H1 (cell line): ENCODE measurements around the gene MRPL34. TPM values are rescaled to one million over a fixed set of nuclear protein-coding genes. Genes with fewer than 3 reads are reported as not detected.

Source experiments
- CTCF ChIA-PET: fragments of 300-600 bp; sonication (Branson Sonifier 250); formaldehyde crosslinking; loops from one replicate; lab custom pipeline; 2021; ENCODE audit not compliant: partially characterized antibody; lab: Charles Lee
- POLR2A ChIA-PET: fragments of 300-600 bp; sonication (Branson Sonifier 250); formaldehyde crosslinking; loops from one replicate; lab custom pipeline; 2021; ENCODE audit warnings: inconsistent platforms; ENCODE audit not compliant: partially characterized antibody; lab: Charles Lee
- DNase-seq, 2 experiments: peaks; one replicate each; pipeline versions ENCODE4 v3.0.0 to v3.0.0-alpha.2; 2010 to 2022; ENCODE audit warnings: low spot score in 2 of 2, low read depth in 1 of 2, mixed read lengths in 1 of 2
- FAIRE-seq: peaks from 2 replicates; lab custom pipeline; 2011; peaks lifted over from hg19 to GRCh38; lab: Jason Lieb, UNC
- H2AFZ ChIP-seq: 2 replicates; pipeline ENCODE4 v1.8.1; 2012; ENCODE audit warnings: low read length, inconsistent platforms
- H2AK5ac ChIP-seq: 2 replicates; pipeline ENCODE4 v1.6.1; 2013; ENCODE audit warnings: low read depth, low read length
- H2BK120ac ChIP-seq: replicated peaks from 2 replicates; pipeline ENCODE3; 2013; ENCODE audit warnings: low read depth, low read length, inconsistent platforms
- H2BK12ac ChIP-seq: 2 replicates; pipeline ENCODE4 v1.6.1; 2013; ENCODE audit warnings: low read depth, low read length
- H2BK15ac ChIP-seq: 2 replicates; pipeline ENCODE4 v1.6.1; 2013; ENCODE audit warnings: low read length
- H2BK20ac ChIP-seq: 2 replicates; pipeline ENCODE4 v1.6.1; 2013; ENCODE audit warnings: low read length
- H2BK5ac ChIP-seq: 2 replicates; pipeline ENCODE4 v1.6.1; 2013; ENCODE audit warnings: low read depth, low read length
- H3K14ac ChIP-seq: 2 replicates; pipeline ENCODE4 v1.6.1; 2013; ENCODE audit warnings: inconsistent platforms; ENCODE audit not compliant: insufficient read length
- H3K18ac ChIP-seq: 2 replicates; pipeline ENCODE4 v1.6.1; 2013; ENCODE audit warnings: low read length; ENCODE audit errors: extremely low read depth
- H3K23ac ChIP-seq: 2 replicates; pipeline ENCODE4 v1.6.1; 2013; ENCODE audit warnings: inconsistent platforms; ENCODE audit not compliant: insufficient read length
- H3K23me2 ChIP-seq: 2 replicates; pipeline ENCODE4 v1.6.1; 2013; ENCODE audit warnings: low read depth, low read length
- H3K27ac ChIP-seq: 2 replicates; pipeline ENCODE4 v1.6.1; 2011; ENCODE audit warnings: low read depth, low read length, inconsistent platforms
- H3K27me3 ChIP-seq, 4 experiments: replicated peaks in 1 of 4; 1 replicate in 1 of 4; 2 replicates in 3 of 4; pipeline versions ENCODE4 v1.6.1 to v1.8.1; 2011 to 2013; ENCODE audit warnings: low read length in 3 of 4, mild to moderate bottlenecking in 3 of 4, inconsistent platforms in 2 of 4, mixed read lengths in 2 of 4, moderate library complexity in 1 of 4; ENCODE audit not compliant: control insufficient read depth in 3 of 4, insufficient read depth in 3 of 4; ENCODE audit errors: extremely low read depth in 1 of 4
- H3K36me3 ChIP-seq, 4 experiments: 2 replicates each; pipeline versions ENCODE4 v1.6.1 to v1.8.1; 2011 to 2013; ENCODE audit warnings: mild to moderate bottlenecking in 4 of 4, low read length in 3 of 4, moderate library complexity in 2 of 4, control low read depth in 1 of 4, inconsistent platforms in 1 of 4; ENCODE audit not compliant: insufficient read depth in 4 of 4, control insufficient read depth in 2 of 4
- H3K4ac ChIP-seq: replicated peaks from 2 replicates; pipeline ENCODE3; 2013; ENCODE audit warnings: low read length, low read depth, mixed read lengths, inconsistent platforms; ENCODE audit not compliant: insufficient read length
- H3K4me1 ChIP-seq, 4 experiments: replicated peaks in 1 of 4; 1 replicate in 1 of 4; 2 replicates in 3 of 4; pipeline versions ENCODE4 v1.6.1 to v1.8.1; 2011 to 2013; ENCODE audit warnings: low read length in 3 of 4, inconsistent platforms in 2 of 4, mixed read lengths in 1 of 4; ENCODE audit not compliant: insufficient read depth in 4 of 4, control insufficient read depth in 3 of 4
- H3K4me2 ChIP-seq, 2 experiments: 2 replicates each; pipeline versions ENCODE4 v1.6.1 to v1.8.1; 2011 to 2013; ENCODE audit warnings: low read depth in 2 of 2, low read length in 2 of 2, control low read depth in 1 of 2, inconsistent platforms in 1 of 2, mild to moderate bottlenecking in 1 of 2; ENCODE audit not compliant: insufficient read depth in 1 of 2
- H3K4me3 ChIP-seq, 4 experiments: fragments of 200-600, 300-600 bp in 1 of 4; sonication (generic), shearing (Covaris generic), sonication (Bioruptor Twin) in 1 of 4; 2 replicates each; pipeline versions ENCODE4 v1.5.1 to v1.8.1; 2011 to 2016; ENCODE audit warnings: low read length in 4 of 4, low read depth in 3 of 4, control low read depth in 2 of 4, inconsistent platforms in 2 of 4, mild to moderate bottlenecking in 2 of 4, mixed read lengths in 1 of 4, moderate library complexity in 1 of 4; ENCODE audit not compliant: insufficient read depth in 2 of 4; ENCODE audit errors: extremely low read depth in 1 of 4
- H3K56ac ChIP-seq: replicated peaks from 2 replicates; pipeline ENCODE3; 2013; ENCODE audit warnings: low read depth, mild to moderate bottlenecking, mixed read lengths, low read length, inconsistent platforms; ENCODE audit not compliant: insufficient read length
- H3K79me1 ChIP-seq: 2 replicates; pipeline ENCODE4 v1.6.1; 2013; ENCODE audit warnings: low read depth, low read length, control low read depth
- H3K79me2 ChIP-seq, 2 experiments: 2 replicates each; pipeline versions ENCODE4 v1.6.1 to v1.8.1; 2012 to 2013; ENCODE audit warnings: low read length in 2 of 2, mild to moderate bottlenecking in 2 of 2, inconsistent platforms in 1 of 2; ENCODE audit not compliant: insufficient read depth in 2 of 2, control insufficient read depth in 1 of 2
- H3K9ac ChIP-seq, 4 experiments: replicated peaks in 1 of 4; 1 replicate in 1 of 4; 2 replicates in 3 of 4; pipeline versions ENCODE4 v1.6.1 to v1.8.1; 2011 to 2013; ENCODE audit warnings: low read depth in 3 of 4, low read length in 3 of 4, control low read depth in 2 of 4, mild to moderate bottlenecking in 2 of 4, moderate library complexity in 2 of 4, inconsistent platforms in 1 of 4; ENCODE audit errors: extremely low read depth in 1 of 4
- H3K9me3 ChIP-seq, 2 experiments: 2 replicates each; pipeline versions ENCODE4 v1.6.1 to v1.8.1; 2012 to 2013; ENCODE audit warnings: mild to moderate bottlenecking in 2 of 2, moderate library complexity in 2 of 2, control low read depth in 1 of 2, inconsistent platforms in 1 of 2, low read depth in 1 of 2, low read length in 1 of 2, mixed read lengths in 1 of 2; ENCODE audit not compliant: insufficient read depth in 2 of 2
- H4K20me1 ChIP-seq, 2 experiments: replicated peaks in 1 of 2; 2 replicates each; pipeline versions ENCODE3 to v1.8.1; 2011 to 2013; ENCODE audit warnings: inconsistent platforms in 2 of 2, low read length in 2 of 2, mild to moderate bottlenecking in 1 of 2; ENCODE audit not compliant: insufficient read depth in 2 of 2, control insufficient read depth in 1 of 2
- H4K5ac ChIP-seq: 2 replicates; pipeline ENCODE4 v1.6.1; 2013; ENCODE audit warnings: low read length, low read depth, mixed read lengths, inconsistent platforms; ENCODE audit not compliant: insufficient read length
- H4K8ac ChIP-seq: 2 replicates; pipeline ENCODE4 v1.8.0; 2013; ENCODE audit warnings: mild to moderate bottlenecking, moderate library complexity, low read length, inconsistent platforms; ENCODE audit not compliant: insufficient read depth; ENCODE audit errors: extremely low read depth
- H4K91ac ChIP-seq: replicated peaks from 2 replicates; pipeline ENCODE3; 2013; ENCODE audit warnings: low read length, mixed read lengths, inconsistent platforms; ENCODE audit not compliant: insufficient read length
- CBX8 ChIP-seq: fragments of 300-800, 300-1000 bp; sonication (generic); IDR thresholded peaks from 2 replicates; pipeline ENCODE4 v1.7.1; 2016; ENCODE audit warnings: low read depth, low read length, borderline replicate concordance
- E2F6 ChIP-seq: IDR thresholded peaks from 2 replicates; pipeline ENCODE4 v1.6.1; 2012; ENCODE audit warnings: inconsistent platforms
- EP300 ChIP-seq, 2 experiments: IDR thresholded peaks; 1 replicate in 1 of 2; 2 replicates in 1 of 2; pipeline ENCODE4 v1.6.1; 2011 to 2012; ENCODE audit warnings: low read depth in 2 of 2, low read length in 2 of 2, mild to moderate bottlenecking in 2 of 2, borderline replicate concordance in 1 of 2, inconsistent platforms in 1 of 2, moderate library complexity in 1 of 2
- FOSL1 ChIP-seq: IDR thresholded peaks from 2 replicates; pipeline ENCODE4 v1.6.1; 2011; ENCODE audit warnings: mild to moderate bottlenecking, low read depth, low read length, moderate library complexity; ENCODE audit not compliant: insufficient read depth
- MAFK ChIP-seq: IDR thresholded peaks from 2 replicates; pipeline ENCODE4 v1.6.1; 2012; ENCODE audit warnings: low read depth, mild to moderate bottlenecking, improper control_type of control experiment, low read length
- NRF1 ChIP-seq: IDR thresholded peaks from 2 replicates; pipeline ENCODE4 v1.6.1; 2011; ENCODE audit warnings: mild to moderate bottlenecking, low read depth, low read length, improper control_type of control experiment
- RAD21 ChIP-seq, 2 experiments: IDR thresholded peaks in 1 of 2; conservative IDR thresholded peaks in 1 of 2; 2 replicates each; pipeline ENCODE4 v1.6.1; 2011; ENCODE audit warnings: low read depth in 2 of 2, low read length in 2 of 2, improper control_type of control experiment in 1 of 2, inconsistent platforms in 1 of 2, mild to moderate bottlenecking in 1 of 2, moderate library complexity in 1 of 2
- RBBP5 ChIP-seq: IDR thresholded peaks from 2 replicates; pipeline ENCODE4 v1.7.1; 2012; ENCODE audit warnings: low read depth, mild to moderate bottlenecking, inconsistent platforms, low read length, moderate library complexity, borderline replicate concordance
- SIN3A ChIP-seq, 2 experiments: IDR thresholded peaks in 1 of 2; conservative IDR thresholded peaks in 1 of 2; 2 replicates each; pipeline ENCODE4 v1.6.1; 2011 to 2012; ENCODE audit warnings: low read length in 2 of 2, improper control_type of control experiment in 1 of 2, low read depth in 1 of 2, mild to moderate bottlenecking in 1 of 2
- SIRT6 ChIP-seq: IDR thresholded peaks from one replicate; pipeline ENCODE4 v1.7.1; 2012; ENCODE audit warnings: low read length, inconsistent platforms
- SP1 ChIP-seq: IDR thresholded peaks from 2 replicates; pipeline ENCODE4 v1.6.1; 2011; ENCODE audit warnings: low read depth, low read length
- TBP ChIP-seq: IDR thresholded peaks from 2 replicates; pipeline ENCODE4 v1.6.1; 2011; ENCODE audit warnings: low read depth, low read length, improper control_type of control experiment
- YY1 ChIP-seq: IDR thresholded peaks from 2 replicates; pipeline ENCODE4 v1.6.1; 2011; ENCODE audit warnings: low read depth, mild to moderate bottlenecking, low read length
- WGBS, 2 experiments: shearing (Covaris generic) in 1 of 2; methylation state at CpG; one replicate each; pipeline versions ENCODE4 v1.1.6 to v1.1.7; 2013 to 2015; ENCODE audit warnings: low lambda C conversion rate in 2 of 2, mixed read lengths in 2 of 2, inconsistent platforms in 1 of 2, low coverage in 1 of 2, missing lambda C conversion rate in 1 of 2; ENCODE audit not compliant: insufficient replicate concordance in 2 of 2, insufficient coverage in 1 of 2, insufficient read length in 1 of 2; ENCODE audit errors: extremely low coverage in 1 of 2, missing lambda C conversion rate in 1 of 2; 5-methylcytosine and 5-hydroxymethylcytosine counted together
- polyA plus RNA-seq, 7 experiments: library from polyadenylated mRNA; depleted of rRNA in 3 of 7; stranded (reverse) in 5 of 7; unstranded in 2 of 7; fragments of >200 nt in 5 of 7; fragments of 200-250 nt in 2 of 7; gene quantifications; 1 replicate in 5 of 7; 2 replicates in 1 of 7; 4 replicates in 1 of 7; pipeline versions ENCODE4 v1.2.1 to v1.2.3, GENCODE V29; 2011 to 2013; ENCODE audit warnings: missing spikeins in 2 of 7, mixed read lengths in 2 of 7
- total RNA-seq: library from RNA; stranded (reverse); fragmentation: NEBNext Ultra II Directional; extraction: Animal tissue kit (Norgen Biotek cat#: 25700); gene quantifications from 2 replicates; pipeline ENCODE4 v1.2.1, GENCODE V29; 2021

The MRPL34 gene
- total and polyA plus RNA-seq, 2 of the 8 experiments (the other 6 are each of a cell fraction or from before 2014, with no cell fraction given), result 91.9 to 99.6 TPM

- Histone ChIP-seq H3K9ac (no peak overlapping the region), H3K9me3 (no peaks in the 10 kb centered on the region), H2BK20ac (no peak overlapping the region), H3K18ac (no peak overlapping the region), H3K27ac (no peak overlapping the region), H3K36me3 (peaks cover 2 to 35% (median 15%) of the 10 kb centered on the region in 4 experiments; a peak in 5 of 8 replicates), H3K4ac (no peak overlapping the region), H3K4me3 (no peak overlapping the region), H3K56ac (no peak overlapping the region), H4K8ac (no peak overlapping the region), H3K23me2 (peaks cover 5% of the 10 kb centered on the region; the same call in 1 of the 2 replicates), H2BK120ac (no peak overlapping the region), H4K5ac (no peak overlapping the region), H3K27me3 (no peaks in the 10 kb centered on the region), H3K23ac (no peak overlapping the region), H3K14ac (no peak overlapping the region), H3K4me2 (no peak overlapping the region), H2AFZ (no peak overlapping the region), H3K79me2 (no peaks in the 10 kb centered on the region), H3K79me1 (no peaks in the 10 kb centered on the region; the same call in 1 of the 2 replicates), H2BK15ac (no peak overlapping the region), H2BK12ac (no peak overlapping the region), H3K4me1 (peaks cover 0 to 15% (median 9%) of the 10 kb centered on the region in 4 experiments; a peak in 4 of 7 replicates), H4K20me1 (peaks cover 0 to 3% of the 10 kb centered on the region in 2 experiments), H4K91ac (no peak overlapping the region), H2BK5ac (no peak overlapping the region), H2AK5ac (no peak overlapping the region)
- POLR2A ChIA-PET, result interaction anchor here (1.0 to 17.1 kb wide), 4 partner anchors 13 to 108 kb away, joined by 3 to 329 read pairs (median 52); partner anchors contain the start of genes ABHD8, ANO8, DDA1 and GTPBP3
- WGBS, 2 experiments, result 91% methylated on average over 6 of the region's 7 CpGs; no CpG with 5 or more reads in 1 of the 2 experiments
- FAIRE-seq (no peak), DNase-seq (no peak)
- CTCF ChIA-PET, result interaction anchor here (1.2 to 3.1 kb wide), 2 partner anchors 12 to 66 kb away, joined by 4 to 7 read pairs; partner anchors contain the start of gene ANO8
- TF ChIP-seq MAFK, result no peak
- TF ChIP-seq YY1, result no peak
- TF ChIP-seq RBBP5, result no peak
- TF ChIP-seq NRF1, result no peak
- TF ChIP-seq EP300 (IDR thresholded peaks at IDR 0.05; ENCODE audit: borderline replicate concordance in 1 of 2, low read depth in 2 of 2, low read length in 2 of 2), result no peak
- TF ChIP-seq CBX8, result no peak
- no peak for TF ChIP-seq SIN3A (conservative IDR thresholded peaks at IDR 0.05 in 1 of 2, IDR thresholded peaks at IDR 0.05 in 1 of 2; ENCODE audit: low read depth in 1 of 2, low read length in 2 of 2)
- TF ChIP-seq TBP, result no peak
- no peak for TF ChIP-seq FOSL1
- TF ChIP-seq SP1, result no peak
- no peak for TF ChIP-seq E2F6
- TF ChIP-seq RAD21 (IDR thresholded peaks at IDR 0.05 in 1 of 2, conservative IDR thresholded peaks at IDR 0.05 in 1 of 2; ENCODE audit: low read depth in 2 of 2, low read length in 2 of 2), result no peak
- TF ChIP-seq SIRT6, result no peak
Measured at GRCh38 chr19:17323964-17324332, 18.3 kb downstream of the MRPL34 start.
